GM20431 (cell line): ENCODE results near the gene NRIP2.
"Not testable (repeated sequence)": the region's sequence is repeated elsewhere in the genome, so short reads cannot be mapped to it uniquely, and the experiment has no call there.

ENCODE experiments used
- in situ Hi-C: fragments of 300-500 bp; cut with MseI, MboI; formaldehyde crosslinking; loops from one replicate; pipeline ENCODE4 v1.15.0; 2020; ENCODE audit warnings: low sequenced_read_pairs; ENCODE audit not compliant: unreplicated experiment

NRIP2 gene, protein sequence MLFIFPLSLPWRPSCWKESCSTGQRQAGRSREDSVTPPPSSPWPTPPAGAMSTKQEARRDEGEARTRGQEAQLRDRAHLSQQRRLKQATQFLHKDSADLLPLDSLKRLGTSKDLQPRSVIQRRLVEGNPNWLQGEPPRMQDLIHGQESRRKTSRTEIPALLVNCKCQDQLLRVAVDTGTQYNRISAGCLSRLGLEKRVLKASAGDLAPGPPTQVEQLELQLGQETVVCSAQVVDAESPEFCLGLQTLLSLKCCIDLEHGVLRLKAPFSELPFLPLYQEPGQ

DNA sequence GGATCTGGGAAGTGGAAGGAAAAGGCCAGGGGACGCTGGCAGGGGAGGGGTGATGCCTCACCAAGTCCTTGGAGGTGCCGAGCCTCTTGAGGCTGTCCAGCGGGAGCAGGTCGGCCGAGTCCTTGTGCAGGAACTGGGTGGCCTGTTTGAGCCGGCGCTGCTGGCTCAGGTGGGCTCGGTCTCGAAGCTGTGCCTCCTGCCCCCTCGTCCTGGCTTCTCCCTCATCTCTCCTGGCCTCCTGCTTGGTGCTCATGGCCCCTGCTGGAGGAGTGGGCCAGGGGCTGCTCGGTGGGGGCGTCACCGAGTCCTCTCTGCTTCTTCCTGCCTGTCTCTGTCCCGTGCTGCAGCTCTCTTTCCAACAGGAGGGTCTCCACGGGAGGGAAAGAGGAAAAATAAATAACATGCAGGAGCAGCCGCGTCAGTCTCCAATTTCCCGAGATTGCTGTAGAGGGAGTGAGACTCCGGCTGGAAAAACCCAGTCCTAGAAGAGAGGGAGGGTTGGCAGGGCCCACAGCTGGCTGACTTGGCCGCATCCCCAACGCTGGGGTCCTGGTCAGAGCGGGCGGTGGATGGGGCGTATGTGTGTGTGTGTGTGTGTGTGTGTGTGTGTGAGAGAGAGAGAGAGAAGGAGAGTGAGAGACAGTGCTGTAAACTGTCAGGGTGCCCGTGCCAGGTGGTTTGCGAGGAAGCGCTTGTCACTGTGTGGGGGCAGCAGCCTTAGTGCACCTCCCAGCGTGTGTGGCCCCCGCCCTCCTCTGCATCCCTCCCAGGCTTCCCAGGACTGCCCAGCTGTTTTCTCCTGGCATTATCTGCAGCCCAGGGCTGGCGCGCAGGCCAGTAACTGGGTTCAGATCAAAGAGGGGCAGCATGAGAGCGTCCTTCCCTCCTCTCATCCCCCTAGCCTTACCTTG lies at the start of gene NRIP2:
Gene NRIP2, minus strand, starts transcription at position 455 of the 911 bp plus-strand sequence. Its CDS starts 52 bp downstream, at position 403.
- in situ Hi-C loops = no loop called here

DNA sequence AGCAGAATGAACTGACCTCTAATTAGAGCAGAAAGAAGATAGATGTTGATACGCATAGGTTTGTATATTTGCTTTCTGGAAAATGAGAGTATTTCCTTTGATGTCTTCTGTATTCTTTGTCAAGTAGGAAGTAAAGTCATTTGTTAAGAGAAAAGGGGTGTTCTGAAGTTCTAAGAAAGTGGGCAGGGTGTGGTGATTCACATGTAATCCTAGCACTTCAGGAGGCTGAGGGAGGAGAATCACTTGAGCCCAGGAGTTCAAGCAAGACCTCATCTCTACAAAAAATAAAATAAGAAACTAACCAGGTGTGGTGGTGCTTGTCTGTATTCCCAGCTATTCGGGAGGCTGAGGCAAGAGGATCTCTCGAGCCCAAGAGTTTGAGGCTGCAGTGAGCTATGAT lies 45.0 kb upstream of the NRIP2 start:
- in situ Hi-C loops = no loop called here

DNA sequence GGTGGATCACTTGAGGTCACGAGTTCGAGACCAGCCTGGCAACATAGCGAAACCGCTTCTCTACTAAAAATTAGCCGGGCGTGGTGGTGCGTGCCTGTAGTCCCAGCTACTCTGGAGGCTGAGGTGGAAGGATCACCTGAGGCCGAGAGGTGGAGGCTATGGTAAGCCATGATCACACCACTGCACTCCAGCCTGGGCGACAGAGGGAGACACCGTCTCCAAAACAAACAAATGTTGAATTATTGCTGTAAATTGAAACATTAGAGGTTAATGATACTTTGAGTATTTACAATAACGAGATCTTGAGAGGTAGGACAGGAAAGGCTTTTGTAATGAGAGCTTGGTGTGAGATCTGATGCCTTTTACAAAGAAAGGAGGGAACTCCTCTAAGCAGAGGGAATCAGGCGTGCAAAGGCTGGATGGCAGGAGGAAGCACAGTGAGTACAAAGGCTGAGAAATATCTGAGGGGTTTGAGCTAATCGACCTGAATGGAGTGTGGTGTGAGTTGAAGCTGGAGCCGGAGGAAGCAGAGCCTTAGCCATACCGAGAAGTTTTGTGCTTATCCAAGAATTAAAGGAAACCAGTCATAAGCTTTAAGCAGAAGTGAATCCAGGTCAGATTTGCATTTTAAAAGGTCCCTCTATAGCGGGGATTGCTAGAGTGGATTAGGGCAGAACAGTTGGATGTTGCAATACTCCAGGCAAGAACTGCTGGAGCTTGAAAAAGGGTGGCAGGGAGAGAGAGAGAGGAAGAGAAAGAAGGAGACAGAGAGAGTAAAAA lies 43.3 kb upstream of the NRIP2 start:
- in situ Hi-C loops = no loop called here

DNA sequence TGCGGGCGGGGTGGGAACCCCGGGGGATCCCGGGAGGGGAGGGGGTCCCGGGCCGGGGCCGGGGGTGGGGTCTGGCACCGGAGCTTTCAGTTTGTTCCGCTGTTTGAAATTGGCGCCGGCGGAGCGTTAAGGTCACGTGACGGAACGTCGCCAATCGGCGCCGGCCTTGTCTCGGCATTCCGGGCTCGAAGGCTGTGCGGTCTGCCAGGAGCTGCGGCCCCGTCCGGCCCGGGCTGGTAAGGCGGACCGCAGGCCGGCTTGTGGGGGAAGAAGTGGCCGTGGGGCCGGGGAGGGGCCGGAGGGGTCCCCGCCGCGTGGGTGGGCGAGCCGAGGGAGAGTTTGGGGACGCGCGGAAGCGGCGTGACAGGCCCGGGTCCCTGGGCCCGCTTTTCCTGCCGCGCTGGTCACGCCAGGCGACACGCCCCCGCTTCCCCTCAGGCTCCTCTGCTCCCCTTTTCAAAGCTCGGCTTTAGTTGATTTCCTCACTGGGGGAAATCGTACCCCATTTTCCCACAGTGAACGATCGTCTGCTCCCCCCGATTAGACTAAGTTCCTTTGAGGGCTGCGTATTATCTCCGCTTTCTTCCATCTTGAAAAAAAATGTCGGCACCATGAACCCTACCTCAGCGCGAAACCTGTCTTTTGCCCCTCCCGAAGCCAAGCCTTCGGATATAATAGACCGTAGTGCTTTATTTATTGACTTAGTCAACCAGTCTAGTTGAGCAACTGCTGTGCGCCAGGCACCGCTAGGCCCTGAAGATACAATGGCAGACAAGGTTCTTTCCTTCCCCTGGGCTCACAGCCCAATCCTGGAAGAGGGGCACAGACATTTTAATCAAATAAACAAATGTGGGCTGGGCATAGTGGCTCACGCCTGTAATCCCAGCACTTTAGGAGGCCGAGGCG lies 42.5 kb upstream of the NRIP2 start, which contains the start of the genes FOXM1 and RHNO1:
Gene FOXM1, minus strand, starts transcription at position 128 of the 906 bp plus-strand sequence. CDS start 2,696 bp downstream, outside the sequence.
Gene RHNO1, plus strand, starts transcription at position 177 of the 906 bp plus-strand sequence. CDS start 8,144 bp downstream, outside the sequence.
- in situ Hi-C loops = no loop called here

DNA sequence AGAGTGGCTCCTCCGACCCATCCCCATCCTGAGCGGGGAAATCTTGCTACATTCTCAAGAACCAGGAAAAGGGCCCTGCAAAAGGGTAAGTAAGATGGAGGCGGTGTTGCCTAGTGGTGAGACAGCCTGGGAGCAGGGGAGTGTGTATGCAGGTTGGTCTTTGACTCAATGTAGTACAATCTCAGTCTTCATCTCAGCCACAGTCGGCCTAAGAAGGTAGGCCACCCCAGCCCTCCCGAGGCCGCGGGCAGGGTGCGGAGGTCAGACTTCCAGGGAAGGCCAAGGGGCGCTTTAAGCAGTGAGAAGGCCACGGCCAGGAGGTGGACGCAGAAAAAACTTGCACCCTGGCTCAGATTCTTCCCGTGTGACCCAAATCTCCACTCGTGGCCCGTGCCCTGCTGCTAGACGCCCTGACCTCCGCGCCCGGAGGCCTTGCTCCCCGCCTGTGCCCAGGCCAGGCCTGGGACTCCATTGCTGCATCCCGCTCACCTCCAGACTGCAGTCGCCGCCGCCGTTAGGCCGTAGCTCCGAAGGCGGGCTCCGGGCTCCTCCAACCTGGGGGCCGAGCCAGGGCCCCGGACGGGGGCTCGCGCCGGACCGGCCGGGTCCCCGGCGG lies 41.7 kb upstream of the NRIP2 start:
- in situ Hi-C loops = no loop called here

DNA sequence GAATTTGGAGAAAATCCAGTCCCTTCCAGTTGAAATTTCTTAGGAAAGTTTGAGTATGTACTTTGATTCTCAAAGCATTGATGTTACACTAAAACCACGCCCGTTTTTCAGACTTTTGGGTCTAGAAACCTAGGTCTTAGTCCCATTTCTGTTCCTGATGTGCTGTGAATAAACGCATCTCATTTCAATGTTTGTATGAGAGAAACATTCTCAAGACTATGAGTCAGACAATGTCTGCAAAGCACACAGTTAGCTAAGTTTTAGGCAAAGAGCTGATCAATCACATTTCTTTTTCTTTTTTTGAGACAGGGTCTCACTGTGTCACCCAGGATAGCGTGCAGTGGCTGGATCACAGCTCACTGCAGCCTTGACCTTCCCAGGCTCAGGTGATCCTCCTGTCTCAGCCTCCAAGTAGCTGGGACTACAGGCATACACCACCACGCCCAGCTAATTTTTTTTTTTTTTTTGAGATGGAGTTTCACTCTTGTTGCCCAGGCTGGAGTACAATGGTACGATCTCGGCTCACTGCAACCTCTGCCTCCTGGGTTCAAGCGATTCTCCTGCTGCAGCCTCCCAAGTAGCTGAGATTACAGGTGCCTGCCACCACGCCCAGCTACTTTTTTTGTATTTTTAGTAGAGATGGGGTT lies 34.3 kb upstream of the NRIP2 start:
- in situ Hi-C loops = not testable (repeated sequence)

DNA sequence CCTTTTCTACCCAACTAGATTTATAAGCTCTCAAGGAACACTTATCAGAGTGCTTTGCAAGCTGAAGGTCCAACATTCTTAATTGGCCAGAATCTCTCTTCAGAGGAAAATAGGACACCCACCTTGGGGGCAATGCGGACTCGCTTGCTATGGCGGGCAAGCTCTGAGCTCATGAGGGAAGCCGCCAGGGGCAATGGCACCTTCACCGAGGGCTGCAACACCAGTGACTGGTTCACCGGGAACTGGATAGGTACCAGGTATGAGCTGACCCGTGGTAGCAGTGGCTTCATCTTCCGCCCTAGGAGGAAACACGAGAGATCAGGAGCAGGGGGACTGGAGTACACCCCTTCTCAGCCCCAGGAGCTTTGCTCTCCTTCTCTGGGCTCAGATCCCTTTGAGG lies 29.4 kb upstream of the NRIP2 start:
- in situ Hi-C loops = no loop called here

DNA sequence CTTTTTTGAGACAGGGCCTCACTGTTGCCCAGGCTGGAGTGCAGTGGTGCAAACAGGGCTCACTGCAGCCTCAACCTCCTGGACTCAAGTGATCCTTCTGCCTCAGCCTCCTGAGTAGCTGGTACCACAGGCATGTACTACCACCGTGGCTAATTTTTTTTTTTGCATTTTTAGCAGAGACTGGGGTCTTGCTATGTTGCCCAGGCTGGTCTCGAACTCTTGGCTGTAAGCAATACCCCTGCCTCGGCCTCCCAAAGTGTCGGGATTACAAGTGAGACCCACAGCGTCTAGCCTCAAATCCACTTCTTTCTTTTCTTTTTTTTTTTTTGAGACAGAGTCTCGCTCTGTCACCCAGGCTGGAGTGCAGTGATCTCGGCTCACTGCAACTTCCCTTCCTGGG lies 28.6 kb upstream of the NRIP2 start:
- in situ Hi-C loops = not testable (repeated sequence)

DNA sequence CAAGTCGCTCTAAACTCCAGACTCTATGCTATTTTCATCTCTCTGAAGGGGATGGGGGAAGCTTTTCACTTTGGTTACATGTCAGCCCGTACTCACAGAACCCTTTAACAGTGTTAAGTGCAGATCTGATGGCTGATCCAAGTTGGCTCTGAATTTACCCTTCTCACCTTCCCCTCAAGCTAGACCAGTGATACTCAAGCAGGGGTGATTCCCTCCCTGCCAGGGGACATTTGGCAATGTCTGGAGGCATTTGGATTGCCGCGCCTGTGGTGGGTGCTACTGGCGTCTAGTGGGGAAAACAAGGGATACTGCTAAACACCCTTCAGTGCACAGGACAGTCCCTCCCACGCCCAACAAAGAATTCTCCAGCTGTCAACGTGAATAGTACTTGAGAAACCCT lies 28.0 kb upstream of the NRIP2 start:
- in situ Hi-C loops = no loop called here

DNA sequence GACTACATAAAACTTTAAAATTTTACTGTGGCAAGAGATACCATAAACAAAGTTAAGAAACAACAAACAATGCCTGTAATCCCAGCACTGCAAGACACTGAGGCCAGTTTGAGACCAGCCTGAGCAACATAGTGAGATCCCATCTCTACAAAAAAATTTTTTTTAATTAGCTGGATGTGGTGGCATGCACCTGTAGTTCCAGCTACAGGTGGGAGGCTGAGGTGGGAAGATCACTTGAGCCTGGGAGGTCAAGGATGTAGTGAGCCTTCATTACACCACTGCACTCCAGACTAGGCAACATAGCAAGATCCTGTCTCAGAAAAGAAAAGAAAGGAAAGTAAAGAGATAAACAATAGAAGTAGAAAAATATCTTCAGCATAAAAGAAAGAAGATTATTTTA lies 25.3 kb upstream of the NRIP2 start:
- in situ Hi-C loops = no loop called here

DNA sequence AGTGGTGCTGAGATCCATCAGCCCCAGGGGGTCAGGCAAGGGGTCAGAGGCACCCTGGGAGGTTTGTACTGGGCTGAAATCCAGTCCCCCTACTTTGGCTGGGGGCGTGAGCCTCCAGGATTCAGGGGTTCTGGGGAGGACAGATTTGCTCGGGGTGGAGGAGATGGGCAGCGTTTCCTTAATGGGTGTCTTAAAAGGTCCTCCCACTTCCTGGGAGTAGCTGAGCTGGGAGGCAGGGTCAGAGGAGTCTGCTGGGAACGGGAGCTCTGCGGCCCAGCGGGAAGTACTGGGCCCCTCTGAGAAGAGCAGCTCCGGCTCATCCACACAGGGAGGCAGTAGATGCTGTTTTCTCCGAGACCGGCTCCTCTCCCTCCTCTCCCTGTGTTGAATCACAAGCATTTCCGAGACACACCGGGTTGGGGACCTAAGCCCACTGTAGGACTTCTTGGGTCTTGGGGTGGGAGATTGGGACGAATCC lies 24.1 kb upstream of the NRIP2 start:
- in situ Hi-C loops = no loop called here

DNA sequence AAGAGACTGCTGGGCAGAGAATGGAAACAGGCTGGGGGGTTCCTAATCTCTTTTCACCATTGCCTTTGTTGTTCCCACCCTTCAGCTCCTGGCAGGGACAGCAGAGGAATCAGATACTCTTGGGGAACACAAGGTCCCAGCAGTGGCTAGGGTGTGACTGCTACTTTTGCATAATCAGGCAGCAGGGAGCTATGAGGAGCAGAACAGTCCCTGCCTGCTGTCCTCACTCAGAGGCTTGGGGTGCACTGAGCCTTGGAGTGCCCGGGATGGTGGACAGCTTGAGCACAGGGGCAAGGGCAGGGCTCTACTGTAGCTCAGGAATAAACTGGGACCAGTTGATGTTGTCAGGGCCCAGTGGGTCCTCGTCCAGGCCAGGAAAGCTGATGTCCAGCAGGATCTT lies 23.5 kb upstream of the NRIP2 start:
- in situ Hi-C loops = no loop called here

DNA sequence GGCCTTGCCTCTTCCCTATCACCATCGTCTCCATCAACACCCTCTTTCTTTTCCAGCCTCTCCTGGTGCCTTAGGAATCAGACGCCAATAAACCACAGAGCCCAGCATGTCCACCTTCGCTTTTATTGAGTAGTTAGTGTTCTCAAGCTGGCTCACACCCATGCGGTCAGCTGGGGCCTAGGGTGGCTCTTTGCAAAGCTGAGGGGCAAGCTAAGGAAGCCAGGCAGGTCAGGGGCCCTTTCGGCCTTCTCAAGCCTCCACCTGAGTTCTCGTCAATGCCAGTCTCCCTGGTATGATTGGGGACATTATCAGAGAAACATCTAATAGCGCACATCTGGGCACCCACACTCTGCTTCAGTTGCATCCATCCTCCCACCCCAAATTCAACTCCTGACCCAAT lies 22.7 kb upstream of the NRIP2 start:
- in situ Hi-C loops = no loop called here

DNA sequence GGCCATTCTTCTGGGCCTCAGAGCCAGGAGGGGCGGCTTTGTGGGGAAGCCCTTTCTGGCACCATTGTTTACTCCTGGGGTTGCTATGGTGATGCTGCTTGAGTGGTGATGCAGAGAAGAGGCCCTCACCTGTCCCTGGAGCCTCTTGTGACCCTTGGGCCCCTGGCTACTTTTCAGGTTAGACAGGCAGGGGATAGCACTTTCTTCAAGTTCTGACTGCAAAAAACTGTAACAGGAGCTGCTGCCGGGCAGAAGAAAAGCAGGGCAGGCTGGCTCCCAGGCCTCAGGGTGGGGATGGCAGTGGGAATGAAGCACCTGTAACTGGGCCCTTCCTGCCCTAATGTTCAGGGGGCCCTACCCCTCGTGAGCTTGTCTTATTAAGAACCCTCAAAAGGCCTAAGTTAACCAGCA lies 22.2 kb upstream of the NRIP2 start, which contains the start of gene TEX52:
Gene TEX52, minus strand, starts transcription at position 19 of the 411 bp plus-strand sequence. Its CDS starts 13 bp downstream, at position 6.
- in situ Hi-C loops = no loop called here

DNA sequence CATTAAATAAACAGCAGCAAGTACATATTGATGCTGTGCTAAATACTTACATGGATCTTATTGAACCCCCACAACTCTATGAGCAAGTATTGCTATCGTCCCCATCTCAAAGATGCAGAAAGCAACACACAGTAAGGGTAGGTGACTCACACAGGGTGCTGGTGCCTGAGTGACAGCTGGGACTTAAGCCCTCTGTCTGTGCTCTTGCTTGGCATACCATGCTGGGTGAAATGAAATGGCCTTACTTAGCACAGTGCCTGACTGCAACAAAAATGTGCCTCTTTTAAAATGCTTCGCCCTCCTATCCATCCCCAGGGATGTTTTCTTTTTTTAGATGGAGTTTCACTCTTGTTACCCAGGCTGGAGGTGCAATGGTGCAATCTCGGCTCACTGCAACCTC lies 21.2 kb upstream of the NRIP2 start:
- in situ Hi-C loops = no loop called here

DNA sequence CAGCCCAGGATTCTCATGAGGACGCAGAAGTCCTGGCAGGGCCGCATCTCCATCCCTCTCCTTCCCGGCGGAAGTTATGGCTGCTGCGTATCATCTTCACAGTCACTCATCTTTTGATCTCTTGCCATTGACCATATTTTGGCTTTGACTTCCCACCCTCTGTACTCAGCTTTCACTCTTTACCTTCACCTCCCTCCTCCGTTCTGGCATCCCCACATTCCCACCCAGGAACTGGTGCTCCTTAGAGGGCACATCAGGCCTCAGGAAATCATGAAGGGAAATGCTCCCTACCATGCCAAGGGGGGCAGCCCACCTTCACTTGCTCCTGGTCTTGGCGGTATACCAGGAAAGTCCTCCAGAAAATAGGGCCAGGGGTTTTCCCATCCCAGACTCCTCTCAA lies 20.7 kb upstream of the NRIP2 start:
- in situ Hi-C loops = no loop called here

DNA sequence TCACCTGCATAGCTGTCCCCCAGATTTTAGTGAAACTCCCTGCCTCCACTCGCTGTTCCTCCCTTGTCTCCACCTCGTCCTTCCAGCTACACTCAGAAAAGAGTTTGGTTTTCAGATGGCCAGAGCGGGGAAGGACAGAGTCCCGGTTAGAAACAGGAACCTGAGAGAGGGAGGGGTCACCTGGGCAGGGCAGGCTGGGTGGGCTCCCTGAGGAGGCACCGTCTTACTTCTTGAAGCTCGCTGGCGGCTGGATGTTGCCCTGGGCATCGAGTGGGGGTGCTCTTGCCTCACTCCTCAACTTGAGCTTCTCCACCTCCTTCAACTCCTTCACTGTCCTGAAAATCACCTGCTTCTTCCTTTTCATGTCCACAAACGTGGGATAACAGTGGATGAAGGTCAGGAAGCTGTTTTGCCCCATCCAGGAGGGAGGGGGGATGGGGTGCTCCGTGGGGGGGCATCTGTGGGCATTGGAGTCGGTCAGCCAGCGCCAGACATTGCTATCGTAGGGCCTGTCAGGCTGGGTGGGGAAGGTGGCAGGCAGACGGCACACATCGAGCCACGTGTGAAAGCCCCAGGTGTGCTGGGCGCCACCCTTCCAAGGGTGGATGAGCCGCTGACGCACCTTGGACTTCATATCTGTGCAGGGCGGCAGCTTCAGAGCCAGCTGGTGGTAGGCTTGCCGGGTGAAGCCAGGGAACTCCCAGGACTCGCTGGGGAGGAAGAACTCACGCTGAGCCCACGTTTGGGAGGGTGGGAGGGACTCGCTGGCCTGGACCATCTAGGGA lies 20.0 kb upstream of the NRIP2 start:
- in situ Hi-C loops = no loop called here
